Loucy (cell line): ENCODE data around the gene BACE2.

Experiments used
- H2AFZ ChIP-seq: fragments of 200-600 bp; sonication (generic); 2 replicates; pipeline ENCODE4 v1.6.0; 2016; ENCODE audit warnings: antibody characterized with exemption, mild to moderate bottlenecking, low read length, moderate library complexity
- H3F3A ChIP-seq: fragments of 200-600 bp; 2 replicates; pipeline ENCODE4 v1.6.0; 2016; ENCODE audit warnings: antibody characterized with exemption, low read depth, mild to moderate bottlenecking
- H3K27me3 ChIP-seq: fragments of 200-600 bp; sonication (generic); 2 replicates; pipeline ENCODE4 v1.6.1; 2014; ENCODE audit warnings: low read length, mild to moderate bottlenecking; ENCODE audit not compliant: insufficient read depth, poor library complexity, severe bottlenecking
- H3K36me3 ChIP-seq: fragments of 200-600 bp; sonication (generic); 2 replicates; pipeline ENCODE4 v1.6.1; 2016; ENCODE audit warnings: low read length; ENCODE audit not compliant: insufficient read depth
- H3K4me1 ChIP-seq: fragments of 200-600 bp; sonication (generic); 2 replicates; pipeline ENCODE4 v1.5.1; 2014; ENCODE audit warnings: low read length, mild to moderate bottlenecking; ENCODE audit not compliant: insufficient read depth, poor library complexity, severe bottlenecking
- H3K4me2 ChIP-seq: fragments of 200-600 bp; sonication (generic); 2 replicates; pipeline ENCODE4 v1.6.0; 2014; ENCODE audit warnings: antibody characterized with exemption, low read length, low read depth, mild to moderate bottlenecking; ENCODE audit not compliant: poor library complexity, severe bottlenecking
- H3K4me3 ChIP-seq: fragments of 200-600 bp; sonication (generic); 2 replicates; pipeline ENCODE4 v1.5.1; 2014; ENCODE audit warnings: low read length, mild to moderate bottlenecking, mixed read lengths; ENCODE audit not compliant: poor library complexity, severe bottlenecking
- H3K79me2 ChIP-seq: fragments of 200-600 bp; sonication (generic); 2 replicates; pipeline ENCODE4 v1.6.1; 2014; ENCODE audit warnings: low read length; ENCODE audit not compliant: insufficient read depth
- H3K9ac ChIP-seq: fragments of 200-600 bp; sonication (generic); 2 replicates; pipeline ENCODE4 v1.6.0; 2014; ENCODE audit warnings: mild to moderate bottlenecking, low read depth, low read length, moderate library complexity; ENCODE audit not compliant: poor library complexity, severe bottlenecking
- H3K9me2 ChIP-seq: fragments of 200-600 bp; sonication (generic); replicated peaks from 2 replicates; pipeline ENCODE4 v1.6.1; 2016; ENCODE audit warnings: low read depth, low read length, mixed read lengths
- H3K9me3 ChIP-seq: fragments of 200-600 bp; sonication (generic); 2 replicates; pipeline ENCODE4 v1.6.1; 2014; ENCODE audit warnings: mild to moderate bottlenecking, antibody characterized with exemption, low read length, low read depth; ENCODE audit not compliant: insufficient read depth
- H4K20me1 ChIP-seq: fragments of 200-600 bp; sonication (generic); 2 replicates; pipeline ENCODE4 v1.6.0; 2014; ENCODE audit warnings: antibody characterized with exemption, low read length, mild to moderate bottlenecking; ENCODE audit not compliant: insufficient read depth, poor library complexity, severe bottlenecking
- CTCF ChIP-seq: fragments of 200-600 bp; sonication (generic); conservative IDR thresholded peaks from 2 replicates; pipeline ENCODE4 v1.5.1; 2014; ENCODE audit warnings: mild to moderate bottlenecking, antibody characterized with exemption, low read length
- EZH2phosphoT487 ChIP-seq: fragments of 200-600 bp; IDR thresholded peaks from 2 replicates; pipeline ENCODE4 v1.6.1; 2018; ENCODE audit warnings: antibody characterized with exemption, mild to moderate bottlenecking, moderate library complexity, borderline replicate concordance

BACE2 gene

GRCh38 chr21:41210426-41211059 lies 42.6 kb downstream of the BACE2 start:
- H3F3A ChIP-seq, result no peaks in the 10 kb centered on the region

GRCh38 chr21:41211060-41211805 lies 43.3 kb downstream of the BACE2 start:
- Histone ChIP-seq H3K79me2 (no peaks in the 10 kb centered on the region), H3K9ac (no peak overlapping the region), H3K4me2 (no peak overlapping the region), H3K9me2 (no peaks in the 10 kb centered on the region), H3K4me1 (no peaks in the 10 kb centered on the region), H3F3A (no peaks in the 10 kb centered on the region), H3K9me3 (no peaks in the 10 kb centered on the region), H3K36me3 (no peaks in the 10 kb centered on the region), H3K27me3 (no peaks in the 10 kb centered on the region), H3K4me3 (no peak overlapping the region), H4K20me1 (no peaks in the 10 kb centered on the region), H2AFZ (no peak overlapping the region)
- TF ChIP-seq CTCF, result no peak
- no peak for TF ChIP-seq EZH2phosphoT487

More at GRCh38 chr21:41210426-41211059, 42.6 kb downstream of the BACE2 start:
- TF ChIP-seq EZH2phosphoT487, result no peak
- no peak for TF ChIP-seq CTCF
- Histone ChIP-seq H3K4me3 (no peak overlapping the region), H2AFZ (no peak overlapping the region), H3K79me2 (no peaks in the 10 kb centered on the region), H3K4me1 (no peaks in the 10 kb centered on the region), H3K9me2 (no peaks in the 10 kb centered on the region), H4K20me1 (no peaks in the 10 kb centered on the region), H3K9ac (no peak overlapping the region), H3K9me3 (no peaks in the 10 kb centered on the region), H3K4me2 (no peak overlapping the region), H3K27me3 (no peaks in the 10 kb centered on the region), H3K36me3 (no peaks in the 10 kb centered on the region)

GRCh38 chr21:41213021-41213420 lies 45.1 kb downstream of the BACE2 start:
- Histone ChIP-seq H3K4me2 (no peak overlapping the region), H3K9me2 (no peaks in the 10 kb centered on the region), H3K27me3 (no peaks in the 10 kb centered on the region), H4K20me1 (no peaks in the 10 kb centered on the region), H2AFZ (no peak overlapping the region), H3K36me3 (no peaks in the 10 kb centered on the region), H3F3A (no peaks in the 10 kb centered on the region), H3K9ac (no peak overlapping the region), H3K4me1 (no peaks in the 10 kb centered on the region), H3K4me3 (no peak overlapping the region), H3K9me3 (no peaks in the 10 kb centered on the region), H3K79me2 (no peaks in the 10 kb centered on the region)
- TF ChIP-seq EZH2phosphoT487 (no peak), CTCF (no peak)
